GM03348 (cell line): Measurements from ENCODE around the gene GALNT12.
A peak's percentile ranks its signal among the peaks of the same experiment; 100 is the strongest.

Experiments used
- DNase-seq: peaks from one replicate; pipeline ENCODE4 v3.0.0; 2012; ENCODE audit warnings: low spot score

Gene GALNT12

GRCh38 chr9:98833090-98833956 lies 25.9 kb downstream of the GALNT12 start:
- DNase-seq, result no peak

DNA sequence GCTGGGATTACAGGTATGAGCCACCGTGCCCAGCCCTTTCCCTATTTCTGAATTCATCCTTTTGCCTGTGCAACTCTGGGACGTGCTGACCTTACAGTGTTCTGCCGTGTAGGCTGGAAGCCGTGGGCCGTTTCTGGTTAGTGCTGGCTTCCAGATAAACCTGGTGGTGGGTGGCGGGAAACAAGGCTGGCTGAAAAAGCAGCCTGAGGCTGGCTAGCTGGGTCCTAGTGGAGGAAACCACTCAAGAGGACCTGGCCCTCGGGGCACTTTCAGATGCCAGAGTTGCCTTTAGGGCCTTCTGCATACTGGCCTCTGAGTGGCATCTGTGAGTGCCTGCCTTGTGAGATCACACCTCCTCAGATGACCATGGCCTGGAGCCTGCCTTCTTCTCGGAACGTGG lies 26.9 kb downstream of the GALNT12 start:
- DNase-seq, result no peak

GRCh38 chr9:98836206-98836605 lies 28.7 kb downstream of the GALNT12 start:
- DNase-seq, result peak; percentile 25

DNA sequence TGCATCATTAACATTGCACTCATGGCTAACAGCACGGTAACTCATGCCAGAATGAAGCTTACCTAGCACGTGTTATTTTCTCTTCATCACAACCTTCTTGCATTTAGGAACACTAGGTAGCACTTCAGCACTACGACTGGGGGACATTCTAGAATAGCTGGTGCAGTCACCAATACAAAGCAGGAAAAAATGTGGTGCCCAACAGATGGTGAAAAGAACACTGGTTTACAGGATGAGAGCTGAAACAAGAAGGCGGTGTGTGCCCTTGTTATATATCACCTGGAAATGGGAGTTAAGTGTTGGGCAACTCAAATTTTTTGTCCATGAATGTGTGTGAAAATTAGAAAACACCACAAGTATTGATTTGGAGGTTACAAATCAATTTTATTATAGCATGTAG lies 30.0 kb downstream of the GALNT12 start:
- no peak for DNase-seq

GRCh38 chr9:98838155-98838867 lies 30.8 kb downstream of the GALNT12 start:
- DNase-seq, result no peak

DNA sequence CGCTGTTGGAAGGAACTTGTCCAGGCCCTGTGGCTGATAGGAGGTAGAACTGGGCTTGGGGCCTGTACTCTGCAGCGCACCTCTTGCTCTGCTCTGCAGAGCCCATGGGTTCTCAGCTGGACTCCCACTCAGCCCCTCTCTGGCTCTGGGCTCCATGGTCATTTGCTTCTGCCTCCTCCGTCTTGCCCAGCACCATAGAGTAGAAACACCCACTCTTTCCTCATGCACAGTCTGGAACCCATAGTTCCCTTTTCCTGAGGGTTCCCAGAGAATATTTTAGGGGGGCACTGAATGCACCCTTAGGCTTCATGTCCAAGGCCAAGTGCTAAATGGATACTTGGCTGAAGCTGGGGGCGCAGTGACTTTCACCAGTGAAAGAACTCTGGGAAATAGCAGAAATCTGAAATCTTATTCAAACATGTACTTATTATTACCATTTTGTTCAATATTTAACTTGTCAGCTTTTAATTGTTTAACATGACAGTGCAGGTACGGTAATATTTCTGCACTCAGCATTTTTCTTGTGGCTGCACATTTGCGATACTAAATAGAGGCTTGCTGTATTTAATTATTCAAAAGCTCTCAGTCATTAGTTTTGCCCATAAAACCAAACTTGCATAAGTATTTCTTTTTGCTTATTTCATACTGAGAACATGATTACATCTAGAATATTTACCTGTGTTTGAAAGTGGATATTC lies 31.5 kb downstream of the GALNT12 start:
- no peak for DNase-seq

DNA sequence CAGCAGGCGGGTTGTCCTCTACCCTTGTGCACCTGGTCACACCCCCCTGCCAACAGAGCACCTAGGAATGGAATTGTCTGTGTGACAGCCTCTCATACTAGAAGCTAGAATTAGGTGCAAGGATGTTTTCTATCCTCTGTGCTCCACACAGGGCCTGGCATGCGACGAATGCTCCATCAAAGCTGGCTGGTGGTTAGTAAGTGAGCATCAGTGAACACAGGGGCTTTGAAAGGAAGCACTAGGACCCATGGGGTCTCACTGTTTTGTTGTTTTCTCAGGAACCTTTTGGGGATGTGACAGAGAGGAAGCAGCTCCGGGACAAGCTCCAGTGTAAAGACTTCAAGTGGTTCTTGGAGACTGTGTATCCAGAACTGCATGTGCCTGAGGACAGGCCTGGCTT lies 32.3 kb downstream of the GALNT12 start:
- no peak for DNase-seq

DNA sequence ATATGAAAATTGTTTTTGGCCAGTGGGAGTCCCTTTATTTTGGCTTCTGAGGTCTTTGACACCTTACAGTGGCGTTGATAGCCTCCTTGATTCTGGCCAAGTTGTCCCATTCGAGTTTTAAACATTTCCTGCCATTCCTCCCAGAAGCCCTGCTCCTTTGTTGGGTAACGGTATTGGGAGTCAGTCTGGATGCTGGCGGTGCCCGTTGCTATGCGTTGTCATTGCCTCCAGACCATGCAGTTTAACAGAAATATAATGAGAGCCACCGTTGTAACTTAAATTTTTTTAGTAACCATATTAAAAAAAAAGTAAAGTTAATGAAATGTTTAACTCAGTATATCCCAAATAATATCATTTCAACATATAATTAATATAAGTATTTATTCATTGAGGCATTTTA lies 35.0 kb downstream of the GALNT12 start:
- DNase-seq, result no peak

GRCh38 chr9:98846081-98846480 lies 38.6 kb downstream of the GALNT12 start:
- DNase-seq, result no peak

- DNase-seq, result no peak
These were observed 39.4 kb downstream of the GALNT12 start for GRCh38 chr9:98846879-98847278.

GRCh38 chr9:98848450-98849149 lies 41.1 kb downstream of the GALNT12 start:
- DNase-seq, result peak; percentile 91

GRCh38 chr9:98849563-98849962 lies 42.1 kb downstream of the GALNT12 start:
- DNase-seq, result no peak

GRCh38 chr9:98850851-98851729 lies 43.6 kb downstream of the GALNT12 start:
- no peak for DNase-seq

GRCh38 chr9:98851730-98852459 lies 44.4 kb downstream of the GALNT12 start:
- DNase-seq, result no peak

DNA sequence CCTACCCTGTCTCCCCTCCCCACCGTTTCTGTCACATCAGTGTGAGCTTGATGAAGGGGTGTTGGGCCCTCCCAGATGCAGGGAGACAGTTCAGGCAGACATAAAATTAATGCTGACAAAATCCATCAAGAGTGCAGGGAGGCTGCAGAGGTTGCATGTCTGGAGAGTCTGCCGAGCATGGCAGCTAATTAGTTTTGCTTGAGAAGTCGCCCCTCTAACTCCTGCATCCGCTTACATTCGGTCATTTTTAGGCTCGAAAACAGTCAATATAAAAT lies 44.9 kb downstream of the GALNT12 start:
- no peak for DNase-seq

DNA sequence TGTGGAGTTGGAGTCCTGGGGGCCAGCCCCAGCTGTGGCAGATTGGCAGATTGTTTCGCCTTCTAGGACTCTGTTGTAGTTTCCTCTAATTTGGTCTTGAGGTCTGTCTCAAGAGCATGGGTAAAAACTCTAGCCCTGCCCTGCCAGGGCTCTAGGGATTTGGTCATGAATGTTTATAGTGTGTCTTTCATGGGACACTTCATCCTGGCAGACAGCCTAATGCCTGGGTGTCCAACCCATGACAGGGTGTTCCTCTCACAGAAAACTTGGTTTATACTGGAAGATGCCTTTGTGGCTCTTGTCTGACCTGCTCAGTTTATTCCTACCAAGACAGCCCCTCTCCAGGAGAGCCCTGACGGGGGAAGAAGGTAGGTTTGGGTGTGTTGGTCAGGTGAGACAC lies 45.5 kb downstream of the GALNT12 start:
- DNase-seq, result no peak

DNA sequence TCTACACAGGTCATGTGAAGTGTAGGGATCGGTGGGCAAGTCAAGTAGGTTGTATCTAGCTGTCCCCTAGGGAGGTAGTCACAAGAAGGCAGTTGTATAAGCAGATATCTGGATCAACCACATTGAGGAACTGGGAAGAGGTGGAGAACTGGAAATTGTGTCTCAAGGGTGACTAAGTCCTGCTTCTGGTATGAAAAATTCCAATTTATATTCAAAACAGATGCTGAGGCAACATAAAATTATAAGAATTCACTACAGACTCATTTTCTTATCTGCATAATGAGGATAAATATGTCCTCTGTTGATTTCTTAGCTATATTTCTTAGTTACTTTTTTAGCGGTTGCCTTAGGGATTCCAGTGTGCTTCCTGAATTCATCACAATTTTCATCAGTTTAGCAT lies 46.8 kb downstream of the GALNT12 start:
- peak; percentile 78 for DNase-seq

- no peak for DNase-seq
These were observed 48.1 kb downstream of the GALNT12 start for GRCh38 chr9:98855592-98855991.

- DNase-seq, result no peak
These were observed 49.5 kb downstream of the GALNT12 start for GRCh38 chr9:98856982-98857381.

DNA sequence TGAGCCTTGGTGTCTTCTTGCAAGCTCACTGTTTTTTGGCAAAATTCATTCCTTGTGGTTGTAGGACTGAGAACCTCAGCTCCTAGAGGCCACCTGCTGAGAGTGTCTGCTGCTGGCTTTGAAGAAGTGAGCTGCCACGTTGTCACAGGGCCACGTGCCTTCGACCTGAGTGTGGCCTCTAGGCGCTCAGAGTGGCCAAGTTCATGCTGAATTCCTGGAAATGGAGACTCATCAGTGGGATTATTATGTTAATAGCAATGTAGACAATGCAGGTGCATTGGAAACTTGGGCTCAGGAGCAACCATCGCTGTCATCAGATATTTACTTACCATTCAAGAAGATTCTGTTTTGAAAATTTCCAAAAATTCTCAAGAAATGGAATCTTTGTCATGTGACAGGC lies 52.5 kb downstream of the GALNT12 start:
- no peak for DNase-seq

- DNase-seq, result peak; percentile 90
These were observed 53.4 kb downstream of the GALNT12 start for GRCh38 chr9:98860871-98861293.
